HL-60/S4 (cell line): Measurements from ENCODE around the gene FGF9.

Experiments used
- in situ Hi-C: fragments of 300-500 bp; cut with MboI; formaldehyde crosslinking; loops from 2 replicates; pipeline ENCODE4 v1.14.3; 2022; ENCODE audit warnings: low sequenced_read_pairs

FGF9 gene

DNA sequence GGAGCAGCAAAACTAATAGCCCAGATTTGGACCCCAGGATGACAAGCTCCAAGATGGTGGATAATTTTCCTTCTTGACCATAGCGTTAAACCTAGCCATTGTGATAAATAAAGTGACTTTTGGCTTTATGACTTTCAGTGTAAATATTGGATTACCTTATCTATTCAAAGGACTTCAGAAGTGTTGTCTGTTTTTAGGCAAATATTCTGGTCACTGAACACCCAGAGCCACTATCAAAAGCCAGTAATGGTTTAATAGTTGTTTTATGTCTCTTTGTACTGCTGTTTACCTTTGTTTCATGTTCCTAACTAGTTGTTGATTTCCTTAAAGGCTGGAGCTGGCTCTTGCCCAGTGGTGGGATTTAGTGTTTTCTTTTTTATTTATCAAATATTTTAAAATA, 81.6 kb downstream of the FGF9 start:
- in situ Hi-C loops, result no loop called here

DNA sequence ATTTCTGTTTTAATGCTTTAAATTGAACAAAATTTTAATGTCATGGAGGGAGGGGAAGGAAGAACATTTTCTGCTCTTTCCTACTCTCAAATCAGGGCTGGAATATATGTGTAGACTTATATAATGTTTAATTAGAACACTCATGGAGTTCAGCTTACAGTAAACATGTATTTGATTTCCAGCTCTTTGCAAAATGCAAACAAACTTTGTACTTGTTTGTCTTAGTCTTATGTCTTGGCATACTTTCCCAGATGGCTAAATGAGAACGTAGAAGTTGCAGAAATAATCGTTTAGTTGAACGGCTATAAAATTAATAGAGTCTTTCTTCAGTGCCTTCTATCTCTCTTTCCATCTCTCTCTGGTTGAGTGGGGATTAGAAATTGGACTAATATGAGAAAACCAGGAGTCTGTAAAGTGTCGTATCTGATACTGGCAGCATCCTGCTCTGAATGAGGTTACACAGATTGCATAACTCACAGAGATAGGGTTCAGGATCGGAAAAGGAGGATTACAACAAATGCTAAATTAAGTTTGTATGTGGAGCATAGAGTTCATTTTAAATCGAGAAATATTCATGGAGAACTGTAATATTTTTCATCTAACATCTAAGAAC, 82.3 kb downstream of the FGF9 start:
- in situ Hi-C loops, result no loop called here
